Psoas muscle (tissue), 8 donors: ENCODE results near the gene KIF3A. TPM values are rescaled to one million over a fixed set of nuclear protein-coding genes. Genes with fewer than 3 reads are reported as not detected.

Experiments
- ATAC-seq, 4 donors: fragments of 200-7000 bp; cut with Tn5 transposase; one replicate each; pipeline ENCODE4 v1.9.1; 2020; ENCODE audit warnings: moderate library complexity in 3 of 4, mild to moderate bottlenecking in 2 of 4
- DNase-seq, 2 donors: peaks; one replicate each; pipeline ENCODE4 v3.0.0-alpha.2; 2020
- H3K27ac ChIP-seq: fragments of 200-600 bp; one replicate; pipeline ENCODE4 v1.8.0; 2022
- H3K27me3 ChIP-seq, 3 donors: fragments of 200-600 bp in 1 of 3; one replicate each; pipeline versions ENCODE4 v1.6.1 to v1.8.0; 2013 to 2022; ENCODE audit warnings: low read length in 2 of 3, mild to moderate bottlenecking in 2 of 3, moderate library complexity in 1 of 3; ENCODE audit not compliant: insufficient read depth in 3 of 3
- H3K36me3 ChIP-seq, 2 donors: fragments of 200-600 bp in 1 of 2; one replicate each; pipeline versions ENCODE4 v1.6.1 to v1.8.0; 2013 to 2022; ENCODE audit warnings: low read depth in 1 of 2, mild to moderate bottlenecking in 1 of 2, moderate library complexity in 1 of 2; ENCODE audit not compliant: insufficient read depth in 1 of 2
- H3K4me1 ChIP-seq: fragments of 200-600 bp; one replicate; pipeline ENCODE4 v1.8.0; 2022
- H3K4me3 ChIP-seq: fragments of 200-600 bp; one replicate; pipeline ENCODE4 v1.8.0; 2022; ENCODE audit warnings: mild to moderate bottlenecking
- H3K9me3 ChIP-seq: fragments of 200-600 bp; one replicate; pipeline ENCODE4 v1.8.0; 2022
- WGBS, 3 donors: extraction: QIAGEN DNeasy Blood & Tissue Kit; methylation state at CpG; one replicate each; pipeline versions ENCODE4 v1.1.6 to v1.1.7; 2013; 5-methylcytosine and 5-hydroxymethylcytosine counted together
- intact Hi-C, 2 donors: fragments of 100-400 bp; cut with DNase I; formaldehyde crosslinking; loops; one replicate each; pipeline versions ENCODE4 v1.11.0 to v1.14.2; 2022
- polyA plus RNA-seq, 3 donors: library from polyadenylated mRNA; stranded (reverse); fragments of 200-250 nt; gene quantifications; one replicate each; pipeline ENCODE4 v1.2.3, GENCODE V29; 2013
- total RNA-seq, 4 donors: library from RNA; stranded (reverse); fragmentation: NEBNext Ultra II Directional in 2 of 4; extraction: Animal tissue kit (Norgen Biotek cat#: 25700) in 2 of 4; gene quantifications; one replicate each; pipeline versions ENCODE4 v1.2.1 to v1.2.4, GENCODE V29; 2021 to 2023
- TF ChIP-seq, protein P1 (sequence below): fragments of 200-600 bp; IDR thresholded peaks from one replicate; pipeline ENCODE4 v1.8.0; 2022; ENCODE audit warnings: antibody characterized with exemption
- donor health status: healthy with polysubstance abuse.
- donor health status: DM: no; HTN: no; CAD: no; lungs with moderate emphysema.
- donor health status: Bipolar disorder and iron deficiency.
- donor health status: healthy.
- donor health status: DM: yes; HTN: yes; CAD: no.
- donor health status: DM: no; HTN: no; CAD: no.
- donor health status: DM: no; HTN: no; CAD: no.
- donor health status: DM: yes; HTN: yes; CAD: no.

The KIF3A gene
- total and polyA plus RNA-seq, 7 donors: 2.5 to 8.0 (median 4.3) TPM

- intact Hi-C loops: no loop called here
- no peaks in the 10 kb centered on the region for H3K27me3 ChIP-seq
- H3K27ac ChIP-seq: no peak overlapping the region
- DNase-seq: no peak
- H3K36me3 ChIP-seq: no peaks in the 10 kb centered on the region
- 67 to 72% (median 68%) methylated on average over 4 of the region's 4 CpGs for WGBS, 3 donors
- no peak for ATAC-seq
- H3K4me1 ChIP-seq: no peaks in the 10 kb centered on the region
- no peaks in the 10 kb centered on the region for H3K9me3 ChIP-seq
- no peak overlapping the region for H3K4me3 ChIP-seq
- TF ChIP-seq, protein P1, sequence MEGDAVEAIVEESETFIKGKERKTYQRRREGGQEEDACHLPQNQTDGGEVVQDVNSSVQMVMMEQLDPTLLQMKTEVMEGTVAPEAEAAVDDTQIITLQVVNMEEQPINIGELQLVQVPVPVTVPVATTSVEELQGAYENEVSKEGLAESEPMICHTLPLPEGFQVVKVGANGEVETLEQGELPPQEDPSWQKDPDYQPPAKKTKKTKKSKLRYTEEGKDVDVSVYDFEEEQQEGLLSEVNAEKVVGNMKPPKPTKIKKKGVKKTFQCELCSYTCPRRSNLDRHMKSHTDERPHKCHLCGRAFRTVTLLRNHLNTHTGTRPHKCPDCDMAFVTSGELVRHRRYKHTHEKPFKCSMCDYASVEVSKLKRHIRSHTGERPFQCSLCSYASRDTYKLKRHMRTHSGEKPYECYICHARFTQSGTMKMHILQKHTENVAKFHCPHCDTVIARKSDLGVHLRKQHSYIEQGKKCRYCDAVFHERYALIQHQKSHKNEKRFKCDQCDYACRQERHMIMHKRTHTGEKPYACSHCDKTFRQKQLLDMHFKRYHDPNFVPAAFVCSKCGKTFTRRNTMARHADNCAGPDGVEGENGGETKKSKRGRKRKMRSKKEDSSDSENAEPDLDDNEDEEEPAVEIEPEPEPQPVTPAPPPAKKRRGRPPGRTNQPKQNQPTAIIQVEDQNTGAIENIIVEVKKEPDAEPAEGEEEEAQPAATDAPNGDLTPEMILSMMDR: no peak
Measured at GRCh38 chr5:132782101-132782500, 44.8 kb upstream of the KIF3A start.

DNA sequence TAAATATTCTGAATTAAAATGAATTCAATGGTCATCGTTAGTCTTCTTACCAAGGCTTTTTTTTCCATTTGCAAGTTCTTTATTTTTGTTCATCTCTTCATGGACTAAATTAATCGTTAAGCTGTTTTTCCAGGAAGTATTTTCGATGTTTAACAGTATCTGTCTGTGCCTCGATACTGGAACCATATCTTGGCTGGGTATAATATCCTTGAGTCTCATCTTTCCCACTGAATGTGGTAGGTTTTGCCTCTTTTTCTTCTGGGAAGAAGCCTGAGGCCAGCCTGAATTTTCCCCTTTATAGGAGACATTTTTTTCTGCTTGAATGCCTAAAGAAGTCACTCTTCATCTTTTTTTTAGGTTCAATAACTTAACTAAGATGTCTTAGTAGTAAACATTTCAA lies 43.7 kb upstream of the KIF3A start:
- peaks cover 3% of the 10 kb centered on the region for H3K4me1 ChIP-seq
- WGBS, 3 donors: 76 to 86% (median 77%) methylated on average over 4 of the region's 4 CpGs
- ATAC-seq (no peak), DNase-seq (no peak)
- H3K4me3 ChIP-seq: no peak overlapping the region
- H3K36me3 ChIP-seq: no peaks in the 10 kb centered on the region
- no peaks in the 10 kb centered on the region for H3K27me3 ChIP-seq
- no peak overlapping the region for H3K27ac ChIP-seq
- TF ChIP-seq, protein P1: no peak
- intact Hi-C loops: no loop called here
- H3K9me3 ChIP-seq: no peaks in the 10 kb centered on the region

DNA sequence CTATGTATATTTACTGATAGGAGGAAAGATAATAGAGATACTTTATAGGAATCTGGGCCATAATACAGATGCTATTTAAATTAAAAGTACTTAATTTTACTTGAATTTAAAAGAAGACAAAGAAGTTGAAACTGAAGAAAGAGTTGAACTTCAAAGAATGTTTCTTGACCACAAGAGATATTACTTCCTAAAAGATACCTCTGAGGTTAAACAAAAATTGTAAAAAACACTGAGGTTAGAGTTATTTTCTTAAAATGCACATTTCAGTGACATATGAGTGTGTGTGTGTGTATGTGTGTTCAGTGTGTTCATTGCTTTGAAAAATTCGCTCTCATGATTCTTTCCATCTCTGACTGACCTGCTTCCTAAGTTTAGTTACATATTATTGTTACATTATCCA lies 43.2 kb upstream of the KIF3A start:
- Histone ChIP-seq H3K27ac (no peak overlapping the region), H3K4me1 (peaks cover 3% of the 10 kb centered on the region), H3K27me3 (no peaks in the 10 kb centered on the region), H3K36me3 (no peaks in the 10 kb centered on the region), H3K4me3 (no peak overlapping the region), H3K9me3 (no peaks in the 10 kb centered on the region)
- 94 to 100% (median 98%) methylated on average over 1 of the region's 1 CpG for WGBS, 3 donors
- DNase-seq (no peak), ATAC-seq (no peak)
- TF ChIP-seq, protein P1: no peak
- intact Hi-C loops: no loop called here

DNA sequence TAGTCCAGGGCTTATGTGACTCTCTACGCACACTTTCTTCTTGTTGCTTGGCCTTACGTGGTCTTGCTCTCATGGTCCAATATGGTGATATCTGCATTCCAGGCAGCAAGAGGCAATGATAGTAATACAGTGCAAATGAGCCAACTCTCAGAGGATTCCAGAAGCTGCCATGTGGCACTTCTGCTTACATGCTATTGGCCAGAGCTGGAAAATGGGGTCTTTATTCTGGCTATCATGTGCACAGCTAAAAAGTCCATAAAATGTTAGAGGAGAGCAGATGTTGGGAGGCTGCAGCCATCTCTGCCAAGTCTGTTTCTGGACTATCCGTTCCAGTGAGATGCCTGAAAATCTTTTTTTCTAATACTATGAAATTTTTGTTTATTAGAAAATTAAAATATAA lies 42.6 kb upstream of the KIF3A start:
- Histone ChIP-seq H3K9me3 (no peaks in the 10 kb centered on the region), H3K4me3 (no peak overlapping the region), H3K27me3 (no peaks in the 10 kb centered on the region), H3K27ac (no peak overlapping the region), H3K4me1 (peaks cover 3% of the 10 kb centered on the region), H3K36me3 (no peaks in the 10 kb centered on the region)
- intact Hi-C loops: no loop called here
- TF ChIP-seq, protein P1: no peak
- 71 to 83% (median 76%) methylated on average over 3 of the region's 3 CpGs for WGBS, 3 donors
- DNase-seq (no peak), ATAC-seq (no peak)

DNA sequence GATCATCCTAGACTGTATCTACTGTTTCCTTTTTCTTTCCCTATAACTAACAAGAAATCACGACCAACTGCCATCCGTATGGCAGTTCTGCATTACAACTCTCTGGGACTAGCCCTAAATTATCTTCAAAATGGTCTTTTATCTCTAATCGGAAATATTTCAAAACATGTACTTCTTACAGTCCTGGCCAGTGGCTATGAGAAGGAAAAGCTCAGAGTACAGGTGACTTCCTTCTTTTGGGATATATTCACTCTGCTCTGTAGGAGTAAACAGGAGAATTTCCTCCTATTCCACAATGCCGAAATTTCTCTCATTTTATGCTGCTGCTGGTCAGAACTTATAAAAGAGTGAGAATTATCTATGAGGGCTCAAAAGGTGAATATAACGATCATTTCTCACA lies 41.5 kb upstream of the KIF3A start:
- no peak for DNase-seq
- H3K27me3 ChIP-seq: no peaks in the 10 kb centered on the region
- 73 to 97% (median 94%) methylated on average over 5 of the region's 5 CpGs for WGBS, 3 donors
- ATAC-seq: no peak
- no peaks in the 10 kb centered on the region for H3K36me3 ChIP-seq
- TF ChIP-seq, protein P1: no peak
- intact Hi-C loops: no loop called here
- H3K4me1 ChIP-seq: peaks cover 3% of the 10 kb centered on the region
- no peak overlapping the region for H3K4me3 ChIP-seq
- H3K27ac ChIP-seq: no peak overlapping the region
- H3K9me3 ChIP-seq: no peaks in the 10 kb centered on the region
